ENCODE measurements around the gene IL9. TPM values are rescaled to one million over a fixed set of nuclear protein-coding genes. Genes with fewer than 3 reads are reported as not detected.

The IL9 gene
- total RNA-seq, 1 donor = not detected

- H3K4me3 ChIP-seq (ENCODE audit: low read depth, low read length) = no peak overlapping the region
- DNase-seq (ENCODE audit: low read depth) = peak; percentile 73
- TF ChIP-seq CTCF (IDR thresholded peaks at IDR 0.05; ENCODE audit: insufficient read depth, low read length) = peak; percentile 82
Measured at GRCh38 chr5:135887447-135887864, 8.2 kb downstream of the IL9 start.

- no peak for DNase-seq (ENCODE audit: low read depth)
- no peak for TF ChIP-seq CTCF (IDR thresholded peaks at IDR 0.05; ENCODE audit: insufficient read depth, low read length)
- H3K4me3 ChIP-seq (ENCODE audit: low read depth, low read length) = no peak overlapping the region
Measured at GRCh38 chr5:135886136-135886535, 9.5 kb downstream of the IL9 start.

GRCh38 chr5:135885031-135885430 lies 10.6 kb downstream of the IL9 start:
- DNase-seq (ENCODE audit: low read depth) = no peak
- no peak for TF ChIP-seq CTCF (IDR thresholded peaks at IDR 0.05; ENCODE audit: insufficient read depth, low read length)
- no peak overlapping the region for H3K4me3 ChIP-seq (ENCODE audit: low read depth, low read length)

- no peak overlapping the region for H3K4me3 ChIP-seq (ENCODE audit: low read depth, low read length)
- no peak for TF ChIP-seq CTCF (IDR thresholded peaks at IDR 0.05; ENCODE audit: insufficient read depth, low read length)
- DNase-seq (ENCODE audit: low read depth) = no peak
Measured at GRCh38 chr5:135883441-135883840, 12.2 kb downstream of the IL9 start.

- no peak overlapping the region for H3K4me3 ChIP-seq (ENCODE audit: low read depth, low read length)
- no peak for TF ChIP-seq CTCF (IDR thresholded peaks at IDR 0.05; ENCODE audit: insufficient read depth, low read length)
- no peak for DNase-seq (ENCODE audit: low read depth)
Measured at GRCh38 chr5:135883026-135883425, 12.6 kb downstream of the IL9 start.

GRCh38 chr5:135881819-135882218 lies 13.8 kb downstream of the IL9 start:
- H3K4me3 ChIP-seq (ENCODE audit: low read depth, low read length) = no peak overlapping the region

More at GRCh38 chr5:135881819-135882218, 13.8 kb downstream of the IL9 start:
- no peak for TF ChIP-seq CTCF (IDR thresholded peaks at IDR 0.05; ENCODE audit: insufficient read depth, low read length)
- no peak for DNase-seq (ENCODE audit: low read depth)
